MG63 (cell line): ENCODE data around the gene ZNF331. TPM values are rescaled to one million over a fixed set of nuclear protein-coding genes. Genes with fewer than 3 reads are reported as not detected.

Experiments
- total RNA-seq: library from RNA; depleted of rRNA; stranded (reverse); fragments of >200 nt; shearing (Covaris generic); gene quantifications from 2 replicates; pipeline ENCODE4 v1.2.3, GENCODE V29; 2014; ENCODE audit warnings: low replicate concordance; rRNA removed

The ZNF331 gene
- total RNA-seq, 1 experiment from 2014 or later = 11.9 TPM

Other genes starting within 250 kb of the ZNF331 start
- 2.6 and 11.8 TPM in 2 replicates for gene ZNF845, start 204.4 kb upstream of the ZNF331 start, total RNA-seq
- 1.1 and 2.7 TPM in 2 replicates for gene ZNF525, start 172.4 kb upstream of the ZNF331 start, total RNA-seq
- 6.9 and 11.8 TPM in 2 replicates for gene ZNF765, start 143.0 kb upstream of the ZNF331 start, total RNA-seq
- 9.7 and 14.4 TPM in 2 replicates for gene ZNF761, start 106.2 kb upstream of the ZNF331 start, total RNA-seq
- gene ZNF813, start 70.4 kb upstream of the ZNF331 start, total RNA-seq = not detected in 2 replicates
- not detected in 2 replicates for gene DPRX, start 93.9 kb downstream of the ZNF331 start, total RNA-seq